GM23338 (cell line): ENCODE results near the gene RECQL5. TPM values are rescaled to one million over a fixed set of nuclear protein-coding genes. Genes with fewer than 3 reads are reported as not detected.

ENCODE experiments used
- ATAC-seq: fragments of 200-7000 bp; cut with Tn5 transposase; 3 replicates; pipeline ENCODE4 v1.9.1; 2020
- DNase-seq: peaks from one replicate; pipeline ENCODE4 v3.0.0-alpha.2; 2015; ENCODE audit warnings: low spot score
- H2AFZ ChIP-seq: fragments of 200-600 bp; sonication (generic); 2 replicates; pipeline ENCODE4 v1.8.0; 2016; ENCODE audit warnings: antibody characterized with exemption, mild to moderate bottlenecking, moderate library complexity
- H3F3A ChIP-seq: fragments of 200-600 bp; sonication (generic); replicated peaks from 2 replicates; pipeline ENCODE4 v1.8.0; 2017; ENCODE audit warnings: antibody characterized with exemption, mixed run types, low read depth
- H3K27ac ChIP-seq: fragments of 200-600 bp; sonication (generic); 2 replicates; pipeline ENCODE4 v1.6.1; 2016; ENCODE audit warnings: low read depth
- H3K27me3 ChIP-seq: fragments of 200-600 bp; sonication (generic); 2 replicates; pipeline ENCODE4 v1.8.0; 2016; ENCODE audit warnings: mild to moderate bottlenecking, mixed run types, moderate library complexity; ENCODE audit not compliant: insufficient read depth
- H3K36me3 ChIP-seq: fragments of 200-600 bp; sonication (generic); 2 replicates; pipeline ENCODE4 v1.8.0; 2016; ENCODE audit warnings: mild to moderate bottlenecking; ENCODE audit not compliant: insufficient read depth
- H3K4me1 ChIP-seq: fragments of 200-600 bp; sonication (generic); 2 replicates; pipeline ENCODE4 v1.8.0; 2016; ENCODE audit warnings: mild to moderate bottlenecking, moderate library complexity; ENCODE audit not compliant: insufficient read depth
- H3K4me2 ChIP-seq: fragments of 200-600 bp; sonication (generic); 2 replicates; pipeline ENCODE4 v1.7.1; 2017; ENCODE audit warnings: mixed run types
- H3K4me3 ChIP-seq: fragments of 200-600 bp; sonication (generic); 2 replicates; pipeline ENCODE4 v1.6.1; 2016; ENCODE audit warnings: mixed run types
- H3K79me2 ChIP-seq: fragments of 200-600 bp; sonication (generic); replicated peaks from 2 replicates; pipeline ENCODE4 v1.8.0; 2017; ENCODE audit warnings: mild to moderate bottlenecking; ENCODE audit not compliant: insufficient read depth
- H3K9me2 ChIP-seq: fragments of 200-600 bp; sonication (generic); 2 replicates; pipeline ENCODE4 v1.8.0; 2017; ENCODE audit not compliant: insufficient read depth
- H4K20me1 ChIP-seq: fragments of 200-600 bp; sonication (generic); replicated peaks from 2 replicates; pipeline ENCODE4 v1.8.0; 2017; ENCODE audit warnings: mild to moderate bottlenecking; ENCODE audit not compliant: insufficient read depth
- H3K27ac Mint-ChIP-seq: 2 replicates; pipeline ENCODE4 v1.8.0; 2020; ENCODE audit warnings: inconsistent platforms, mild to moderate bottlenecking, moderate library complexity, mixed read lengths
- H3K27me3 Mint-ChIP-seq: 3 replicates; pipeline ENCODE4 v1.8.0; 2022; ENCODE audit warnings: low read depth, mild to moderate bottlenecking, moderate library complexity, mixed read lengths, inconsistent platforms; ENCODE audit not compliant: insufficient read depth, poor library complexity
- H3K36me3 Mint-ChIP-seq: 3 replicates; pipeline ENCODE4 v1.8.0; 2021; ENCODE audit warnings: low read depth, mild to moderate bottlenecking, inconsistent platforms, moderate library complexity, mixed read lengths
- H3K4me1 Mint-ChIP-seq: 3 replicates; pipeline ENCODE4 v1.8.0; 2020; ENCODE audit warnings: mild to moderate bottlenecking, inconsistent platforms, mixed read lengths
- H3K4me3 Mint-ChIP-seq: 3 replicates; pipeline ENCODE4 v1.8.0; 2021; ENCODE audit warnings: moderate library complexity, mild to moderate bottlenecking, inconsistent platforms, mixed read lengths
- H3K9me3 Mint-ChIP-seq: 3 replicates; pipeline ENCODE4 v1.8.0; 2020; ENCODE audit warnings: moderate library complexity, mild to moderate bottlenecking, inconsistent platforms, mixed read lengths
- CTCF ChIP-seq, 2 experiments: fragments of 200-600 bp in 1 of 2; sonication (generic) in 1 of 2; conservative IDR thresholded peaks; 2 replicates each; pipeline versions ENCODE4 v1.5.1 to v1.6.1; 2016 to 2017; ENCODE audit warnings: antibody characterized with exemption in 2 of 2, low read depth in 2 of 2, mild to moderate bottlenecking in 2 of 2, moderate library complexity in 1 of 2
- ETS1 ChIP-seq: IDR thresholded peaks from 2 replicates; pipeline ENCODE4 v1.6.1; 2016; ENCODE audit warnings: antibody characterized with exemption
- EZH2 ChIP-seq: fragments of 200-600 bp; sonication (generic); IDR thresholded peaks from one replicate; pipeline ENCODE4 v1.8.0; 2017; ENCODE audit warnings: antibody characterized with exemption, mild to moderate bottlenecking, low read depth; ENCODE audit not compliant: unreplicated experiment
- EZH2phosphoT487 ChIP-seq: fragments of 200-600 bp; sonication (generic); IDR thresholded peaks from one replicate; pipeline ENCODE4 v1.8.1; 2018; ENCODE audit warnings: antibody characterized with exemption; ENCODE audit not compliant: unreplicated experiment
- NANOG ChIP-seq: IDR thresholded peaks from 2 replicates; pipeline ENCODE4 v1.6.1; 2016; ENCODE audit warnings: antibody characterized with exemption, borderline replicate concordance
- REST ChIP-seq: IDR thresholded peaks from one replicate; pipeline ENCODE4 v1.6.1; 2018; ENCODE audit warnings: antibody characterized with exemption; ENCODE audit not compliant: unreplicated experiment
- ZNF114 ChIP-seq: fragments of 250-450 bp; sonication (Bioruptor Pico); IDR thresholded peaks from 2 replicates; pipeline ENCODE4 v1.5.0; 2020; ENCODE audit warnings: mild to moderate bottlenecking, moderate library complexity
- polyA plus RNA-seq: library from polyadenylated mRNA; unstranded; fragments of >200 nt; fragmentation: Nextera tagmentation; extraction: Ambion mirVana; gene quantifications from 2 replicates; pipeline ENCODE4 v1.2.1, GENCODE V29; 2016
- total RNA-seq: library from RNA; depleted of rRNA; stranded (reverse); fragments of >200 nt; shearing (Covaris generic); gene quantifications from 2 replicates; pipeline ENCODE4 v1.2.3, GENCODE V29; 2014

The RECQL5 gene
- total and polyA plus RNA-seq, 2 experiments from 2014 or later: 20.0 to 23.3 TPM

- DNase-seq (peak; percentile 15), ATAC-seq (peak; percentile 78)
- peaks cover 31% of the 10 kb centered on the region for H3K79me2 ChIP-seq
- peaks cover 8% of the 10 kb centered on the region for H4K20me1 ChIP-seq
- no peak overlapping the region for H2AFZ ChIP-seq
- H3K4me2 ChIP-seq: no peak overlapping the region
- no peaks in the 10 kb centered on the region for H3K9me3 Mint-ChIP-seq
- peaks cover 24% of the 10 kb centered on the region for H3K4me1 Mint-ChIP-seq
- no peaks in the 10 kb centered on the region for H3F3A ChIP-seq
- no peaks in the 10 kb centered on the region; the same call in 1 of the 2 replicates for H3K36me3 ChIP-seq
- no peaks in the 10 kb centered on the region for H3K9me2 ChIP-seq
- peak overlapping the region; percentile 74 for H3K27ac Mint-ChIP-seq
- no peaks in the 10 kb centered on the region for H3K4me1 ChIP-seq
- H3K4me3 ChIP-seq: no peak overlapping the region
- H3K27me3 Mint-ChIP-seq: peaks cover 18% of the 10 kb centered on the region
- no peak overlapping the region for H3K27ac ChIP-seq
- TF ChIP-seq NANOG: no peak
- no peak for TF ChIP-seq ZNF114
- TF ChIP-seq EZH2phosphoT487: no peak
- no peak for TF ChIP-seq EZH2
- no peak for TF ChIP-seq REST
- TF ChIP-seq ETS1: no peak
- TF ChIP-seq CTCF (conservative IDR thresholded peaks at IDR 0.05; ENCODE audit: low read depth in 2 of 2): no peak
- H3K36me3 Mint-ChIP-seq: peaks cover 22% of the 10 kb centered on the region
- no peaks in the 10 kb centered on the region for H3K27me3 ChIP-seq
- no peak overlapping the region for H3K4me3 Mint-ChIP-seq
Observed at GRCh38 chr17:75693500-75694481, 26.8 kb upstream of the RECQL5 start.
